Hepatocyte (in vitro differentiated cells): Measurements from ENCODE around the gene OTX1.

Experiments used
- CTCF ChIP-seq: fragments of 200-600 bp; sonication (generic); IDR thresholded peaks from 2 replicates; pipeline ENCODE4 v1.5.1; 2016; ENCODE audit warnings: antibody characterized with exemption, mild to moderate bottlenecking; ENCODE audit not compliant: poor library complexity
- EZH2 ChIP-seq: fragments of 200-600 bp; sonication (generic); IDR thresholded peaks from 2 replicates; pipeline ENCODE4 v1.6.1; 2016; ENCODE audit warnings: antibody characterized with exemption, mild to moderate bottlenecking, borderline replicate concordance

- TF ChIP-seq CTCF (no peak), EZH2 (no peak)
Measured at GRCh38 chr2:63012541-63012940, 38.1 kb upstream of the OTX1 start.
